GM19455 (cell line): ENCODE measurements around the gene DDIT3.

Source experiments
- ATAC-seq: cut with Tn5 transposase; IDR thresholded peaks from one replicate; pipeline ENCODE4 v1.9.1; 2021; ENCODE audit not compliant: unreplicated experiment

The DDIT3 gene

GRCh38 chr12:57487597-57488401 is 32.5 kb downstream of the DDIT3 start, which contains the start of gene MARS1:
Gene MARS1, plus strand, starts transcription at chr12:57488068. Its CDS starts 23 bp downstream, at chr12:57488091.
- ATAC-seq, result peak; percentile 97

- no peak for ATAC-seq
Measured at GRCh38 chr12:57487055-57487596, 33.2 kb downstream of the DDIT3 start.

- ATAC-seq, result no peak
Measured at GRCh38 chr12:57485695-57486094, 34.6 kb downstream of the DDIT3 start.

- ATAC-seq, result no peak
Measured at GRCh38 chr12:57483466-57483865, 36.8 kb downstream of the DDIT3 start.

GRCh38 chr12:57481671-57482070 is 38.6 kb downstream of the DDIT3 start:
- no peak for ATAC-seq

DNA sequence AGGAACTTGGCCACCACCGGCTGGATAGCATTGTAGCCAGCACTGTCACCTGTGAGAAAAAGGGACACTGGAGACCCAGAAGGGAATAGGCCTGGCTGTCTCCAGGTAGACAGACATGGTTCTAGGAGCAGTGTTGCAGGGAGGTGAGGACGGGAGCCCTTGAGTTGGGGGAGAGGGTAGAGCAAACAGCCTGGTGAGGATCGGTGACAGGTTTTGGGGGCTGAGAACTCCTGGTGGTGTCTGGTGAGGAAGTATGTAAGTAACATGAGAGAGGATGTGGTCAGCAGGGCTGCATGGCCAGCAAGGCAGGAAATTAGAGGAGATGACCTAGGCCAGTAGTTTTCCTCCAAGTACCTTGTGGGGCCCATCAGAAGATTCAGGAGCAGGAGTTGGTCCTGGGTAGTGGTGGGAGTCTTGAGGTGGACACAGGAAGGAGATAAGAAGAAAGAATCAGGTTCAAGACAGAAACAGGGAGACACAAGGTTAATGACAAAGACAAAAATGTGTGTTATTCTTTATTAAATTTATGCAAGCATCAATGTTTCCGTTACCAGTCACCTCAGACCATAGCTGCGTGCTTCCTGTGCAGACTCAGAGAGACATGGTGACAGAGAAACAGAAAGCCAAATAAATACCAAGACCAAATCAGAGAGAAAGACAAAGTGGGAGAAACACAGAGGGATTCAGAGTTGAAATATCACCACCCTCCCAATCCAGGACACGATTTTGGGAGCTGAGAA is 40.8 kb downstream of the DDIT3 start, which contains the start of gene ARHGAP9:
ARHGAP9 (minus strand) TSS at position 491 of the 740 bp plus-strand sequence; CDS start at position 31, 460 bp downstream.
- no peak for ATAC-seq

GRCh38 chr12:57479043-57479375 is 41.3 kb downstream of the DDIT3 start:
- ATAC-seq, result no peak

- peak; percentile 37 for ATAC-seq
Measured at GRCh38 chr12:57477710-57478681, 42.3 kb downstream of the DDIT3 start.

- no peak for ATAC-seq
Measured at GRCh38 chr12:57476993-57477709, 43.2 kb downstream of the DDIT3 start.

DNA sequence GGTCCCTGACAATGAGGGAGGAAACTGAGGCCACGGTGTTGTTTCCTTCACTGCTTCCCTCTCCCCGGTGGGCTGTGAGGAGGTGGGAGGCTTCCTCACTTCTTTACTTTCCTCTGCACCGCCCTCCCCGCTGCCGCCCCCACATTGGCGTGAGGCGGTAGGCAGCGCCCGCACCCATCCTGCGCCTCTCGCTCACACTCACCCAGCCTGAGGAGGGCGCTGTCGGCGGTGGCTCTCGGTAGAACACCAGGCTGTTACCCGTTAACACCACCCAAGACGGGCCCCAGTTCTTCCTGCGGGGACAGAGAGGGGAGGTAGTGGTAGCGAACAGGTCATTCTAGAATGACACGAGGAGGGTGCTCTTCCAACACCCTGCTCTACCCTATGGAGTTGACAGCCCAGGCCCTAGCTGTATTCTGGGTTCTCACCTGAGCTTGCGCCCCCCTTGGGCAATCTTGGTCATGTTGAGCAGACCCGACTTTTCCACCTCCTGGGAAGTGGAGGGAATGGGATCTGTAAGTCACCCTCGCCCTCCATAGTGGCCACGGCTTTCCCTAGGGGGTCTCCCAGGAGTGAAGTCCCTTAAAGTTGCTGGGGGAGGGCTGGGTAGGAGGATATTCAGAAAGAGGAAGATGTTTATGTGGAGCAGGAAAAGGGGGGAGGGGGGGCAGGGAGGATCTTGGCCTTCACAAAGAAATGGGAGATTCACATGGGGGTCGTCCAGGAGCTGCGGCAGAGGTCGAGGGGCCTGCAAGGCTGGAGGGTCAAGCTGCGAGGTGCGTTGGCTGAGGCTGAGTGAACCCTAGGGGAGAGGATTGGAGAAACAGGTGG is 43.9 kb downstream of the DDIT3 start:
- peak; percentile 36 for ATAC-seq

DNA sequence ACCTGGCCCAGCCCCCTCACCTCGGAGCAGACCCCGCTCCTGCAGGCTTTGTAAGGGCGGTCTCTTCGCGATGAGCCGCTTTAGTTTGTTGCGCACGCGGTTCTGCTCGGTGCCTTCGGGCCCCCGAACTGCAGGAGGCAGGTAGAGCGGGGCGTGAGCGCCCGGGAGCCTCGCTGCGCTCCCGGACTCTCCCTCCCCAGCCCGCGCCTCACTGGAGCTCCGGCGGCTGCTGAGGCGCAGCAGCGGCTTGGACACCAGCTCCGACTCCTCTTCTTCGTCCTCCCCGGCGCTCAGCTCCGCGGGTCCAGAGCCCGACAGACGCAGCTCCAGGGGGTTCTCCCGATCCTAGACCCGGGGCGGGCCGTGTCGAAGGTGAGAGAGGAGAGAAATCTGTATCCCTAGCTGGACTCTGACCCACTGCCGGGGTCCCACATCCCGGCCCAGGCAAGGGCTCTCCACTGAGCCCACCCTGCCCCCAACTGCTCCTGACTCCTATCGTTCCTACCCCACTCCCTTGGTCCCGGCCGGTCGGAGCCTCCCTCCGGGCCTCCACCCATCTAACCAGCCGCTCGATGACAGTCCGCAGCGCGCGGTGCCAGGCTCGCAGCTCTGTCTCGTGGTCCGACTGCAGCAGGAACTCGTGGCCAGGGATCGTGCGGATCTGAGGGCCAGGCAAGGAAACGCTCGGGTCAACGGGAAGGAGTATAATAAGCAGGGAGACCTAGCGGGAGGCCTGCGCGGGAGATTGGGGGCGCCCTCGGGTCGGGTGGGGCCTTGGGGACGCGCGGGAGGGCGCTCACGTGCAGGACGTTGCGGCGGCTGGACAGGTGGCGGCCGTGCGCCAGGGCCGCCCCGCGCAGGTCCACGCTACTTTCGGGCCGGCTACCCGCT is 44.8 kb downstream of the DDIT3 start:
- no peak for ATAC-seq

DNA sequence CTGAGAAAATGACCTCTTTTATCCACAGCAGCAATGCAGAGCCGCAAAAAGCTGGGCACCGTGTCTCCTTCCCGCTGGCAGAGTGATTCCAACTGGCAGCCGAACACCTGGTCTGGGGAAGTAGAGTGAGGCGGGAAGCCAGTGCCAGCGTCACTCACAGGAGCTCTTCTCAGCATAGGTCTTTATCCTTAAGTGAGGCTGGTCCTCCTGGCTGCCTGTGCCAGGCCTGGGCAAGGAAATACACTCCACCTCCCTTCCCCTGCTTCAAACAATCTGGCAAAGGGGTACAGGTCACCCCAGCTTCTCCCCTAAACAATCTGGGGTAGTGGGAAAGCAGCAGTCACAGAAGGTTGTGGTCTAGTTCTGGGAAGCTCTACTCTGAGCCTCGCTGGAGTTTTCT is 45.5 kb downstream of the DDIT3 start:
- no peak for ATAC-seq

- ATAC-seq, result no peak
Measured at GRCh38 chr12:57474430-57474829, 45.9 kb downstream of the DDIT3 start.

GRCh38 chr12:57473886-57474285 is 46.4 kb downstream of the DDIT3 start:
- no peak for ATAC-seq

GRCh38 chr12:57473392-57473791 is 46.9 kb downstream of the DDIT3 start:
- ATAC-seq, result no peak

GRCh38 chr12:57472391-57472790 is 47.9 kb downstream of the DDIT3 start:
- no peak for ATAC-seq

DNA sequence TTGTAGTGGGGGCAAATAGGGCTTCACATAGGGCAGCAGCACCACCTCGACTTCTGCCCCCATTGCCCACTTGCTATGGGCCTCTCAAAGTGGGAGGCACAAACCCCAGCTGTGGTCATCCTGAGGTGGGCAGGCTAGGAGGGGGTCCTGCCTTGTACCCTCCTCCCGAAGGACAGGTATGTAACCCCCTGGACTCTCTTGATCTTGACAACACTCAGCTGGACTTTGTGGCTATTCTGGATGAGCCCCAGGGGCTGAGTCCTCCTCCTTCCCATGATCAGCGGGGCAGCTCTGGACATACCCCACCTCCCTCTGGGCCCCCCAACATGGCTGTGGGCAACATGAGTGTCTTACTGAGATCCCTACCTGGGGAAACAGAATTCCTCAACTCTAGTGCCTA is 48.7 kb downstream of the DDIT3 start:
- ATAC-seq, result no peak

GRCh38 chr12:57470970-57471656 is 49.2 kb downstream of the DDIT3 start:
- no peak for ATAC-seq
